Measurements from ENCODE around the gene OXCT1. TPM values are rescaled to one million over a fixed set of nuclear protein-coding genes. Genes with fewer than 3 reads are reported as not detected.

OXCT1 gene
- total and polyA plus RNA-seq, 9 of the 15 experiments (the other 6 are each of a cell fraction or from before 2014, with no cell fraction given) = 24.7 to 61.2 (median 41.9) TPM

DNA sequence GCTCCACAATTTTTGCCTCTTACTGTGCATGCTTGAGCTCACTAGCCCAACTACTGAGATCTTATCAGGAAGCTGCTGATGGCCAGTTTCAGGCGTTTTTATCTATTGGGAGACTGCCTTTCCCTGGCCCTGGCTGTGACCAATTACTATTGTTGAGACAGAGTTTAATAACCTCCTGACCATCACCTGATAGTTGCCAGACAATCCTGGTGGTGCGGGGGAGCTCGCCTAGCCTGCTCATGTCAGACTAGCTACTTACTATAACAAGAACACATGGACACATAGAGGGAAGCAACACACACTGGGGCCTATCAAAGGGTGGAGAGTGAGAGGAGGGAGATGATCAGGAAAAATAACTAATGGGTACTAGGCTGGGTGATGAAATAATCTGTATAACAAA, 13.0 kb upstream of the OXCT1 start (continued):
- no peak for TF ChIP-seq RFX7 (CRISPR knock-in tag; IDR thresholded peaks at IDR 0.05)
- no peak for TF ChIP-seq NCOA6 (IDR thresholded peaks at IDR 0.05)
- TF ChIP-seq, protein P1, sequence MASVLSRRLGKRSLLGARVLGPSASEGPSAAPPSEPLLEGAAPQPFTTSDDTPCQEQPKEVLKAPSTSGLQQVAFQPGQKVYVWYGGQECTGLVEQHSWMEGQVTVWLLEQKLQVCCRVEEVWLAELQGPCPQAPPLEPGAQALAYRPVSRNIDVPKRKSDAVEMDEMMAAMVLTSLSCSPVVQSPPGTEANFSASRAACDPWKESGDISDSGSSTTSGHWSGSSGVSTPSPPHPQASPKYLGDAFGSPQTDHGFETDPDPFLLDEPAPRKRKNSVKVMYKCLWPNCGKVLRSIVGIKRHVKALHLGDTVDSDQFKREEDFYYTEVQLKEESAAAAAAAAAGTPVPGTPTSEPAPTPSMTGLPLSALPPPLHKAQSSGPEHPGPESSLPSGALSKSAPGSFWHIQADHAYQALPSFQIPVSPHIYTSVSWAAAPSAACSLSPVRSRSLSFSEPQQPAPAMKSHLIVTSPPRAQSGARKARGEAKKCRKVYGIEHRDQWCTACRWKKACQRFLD (CRISPR knock-in tag; IDR thresholded peaks at IDR 0.05) = peak; percentile 55; the same call in 1 of the 2 replicates
- TF ChIP-seq NRF1 (conservative IDR thresholded peaks at IDR 0.05 in 1 of 2, IDR thresholded peaks at IDR 0.05 in 1 of 2) = peak; percentile 52 to 61
- TF ChIP-seq ATF7 (IDR thresholded peaks at IDR 0.05) = peak; percentile 52
- peak; percentile 90 for TF ChIP-seq ARID1B (IDR thresholded peaks at IDR 0.05)
- TF ChIP-seq, protein P2, sequence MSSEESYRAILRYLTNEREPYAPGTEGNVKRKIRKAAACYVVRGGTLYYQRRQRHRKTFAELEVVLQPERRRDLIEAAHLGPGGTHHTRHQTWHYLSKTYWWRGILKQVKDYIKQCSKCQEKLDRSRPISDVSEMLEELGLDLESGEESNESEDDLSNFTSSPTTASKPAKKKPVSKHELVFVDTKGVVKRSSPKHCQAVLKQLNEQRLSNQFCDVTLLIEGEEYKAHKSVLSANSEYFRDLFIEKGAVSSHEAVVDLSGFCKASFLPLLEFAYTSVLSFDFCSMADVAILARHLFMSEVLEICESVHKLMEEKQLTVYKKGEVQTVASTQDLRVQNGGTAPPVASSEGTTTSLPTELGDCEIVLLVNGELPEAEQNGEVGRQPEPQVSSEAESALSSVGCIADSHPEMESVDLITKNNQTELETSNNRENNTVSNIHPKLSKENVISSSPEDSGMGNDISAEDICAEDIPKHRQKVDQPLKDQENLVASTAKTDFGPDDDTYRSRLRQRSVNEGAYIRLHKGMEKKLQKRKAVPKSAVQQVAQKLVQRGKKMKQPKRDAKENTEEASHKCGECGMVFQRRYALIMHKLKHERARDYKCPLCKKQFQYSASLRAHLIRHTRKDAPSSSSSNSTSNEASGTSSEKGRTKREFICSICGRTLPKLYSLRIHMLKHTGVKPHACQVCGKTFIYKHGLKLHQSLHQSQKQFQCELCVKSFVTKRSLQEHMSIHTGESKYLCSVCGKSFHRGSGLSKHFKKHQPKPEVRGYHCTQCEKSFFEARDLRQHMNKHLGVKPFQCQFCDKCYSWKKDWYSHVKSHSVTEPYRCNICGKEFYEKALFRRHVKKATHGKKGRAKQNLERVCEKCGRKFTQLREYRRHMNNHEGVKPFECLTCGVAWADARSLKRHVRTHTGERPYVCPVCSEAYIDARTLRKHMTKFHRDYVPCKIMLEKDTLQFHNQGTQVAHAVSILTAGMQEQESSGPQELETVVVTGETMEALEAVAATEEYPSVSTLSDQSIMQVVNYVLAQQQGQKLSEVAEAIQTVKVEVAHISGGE (CRISPR knock-in tag; IDR thresholded peaks at IDR 0.05) = 0 out of 6 replicates have a peak, but pooled peaks of 1 of the 3 experiments have one; percentile 34
- TF ChIP-seq KLF16 (IDR thresholded peaks at IDR 0.05) = peak; percentile 81
- peak in 1 of 2 experiments; percentile 65; a peak in 1 of 4 replicates for TF ChIP-seq ZMIZ1 (IDR thresholded peaks at IDR 0.05; ENCODE audit: low read depth in 2 of 2, low read length in 2 of 2)
- peak; percentile 60; the same call in 1 of the 2 replicates for TF ChIP-seq ATF3 (IDR thresholded peaks at IDR 0.05)
- no peak for TF ChIP-seq ATF3 (CRISPR knock-in tag; conservative IDR thresholded peaks at IDR 0.05)
- no peak for TF ChIP-seq RBBP5 (IDR thresholded peaks at IDR 0.05; ENCODE audit: borderline replicate concordance, insufficient read depth, low read length, poor library complexity, severe bottlenecking)
- no peak for TF ChIP-seq ZEB2 (IDR thresholded peaks at IDR 0.05)
- TF ChIP-seq LEF1 (IDR thresholded peaks at IDR 0.05) = peak; percentile 67; the same call in 1 of the 2 replicates
- no peak for TF ChIP-seq MYNN (IDR thresholded peaks at IDR 0.05)
- no peak for TF ChIP-seq MYNN (CRISPR knock-in tag; IDR thresholded peaks at IDR 0.05)
- peak; percentile 21; the same call in 1 of the 2 replicates for TF ChIP-seq VEZF1 (CRISPR knock-in tag; IDR thresholded peaks at IDR 0.05)
- TF ChIP-seq RCOR1 (IDR thresholded peaks at IDR 0.05; ENCODE audit: borderline replicate concordance in 1 of 2, low read depth in 2 of 2, low read length in 2 of 2) = peak in 1 of 2 experiments; percentile 71; a peak in 2 of 4 replicates

Data from K562 (cell line).